Spleen (tissue), 11 donors: Measurements from ENCODE around the gene HDAC9. TPM values are rescaled to one million over a fixed set of nuclear protein-coding genes. Genes with fewer than 3 reads are reported as not detected.

Experiments
- DNase-seq: peaks from one replicate; pipeline ENCODE4 v3.0.0-alpha.2; 2020
- H3K27ac ChIP-seq, 8 donors: fragments of 200-600 bp; sonication (generic) in 7 of 8; 1 replicate in 4 of 8; 2 replicates in 4 of 8; pipeline versions ENCODE4 v1.5.0 to v1.8.0; 2016 to 2021; ENCODE audit warnings: inconsistent platforms in 4 of 8, mild to moderate bottlenecking in 4 of 8, moderate library complexity in 1 of 8
- H3K27me3 ChIP-seq, 7 donors: fragments of 200-600 bp; sonication (generic) in 6 of 7; replicated peaks in 1 of 7; 1 replicate in 4 of 7; 2 replicates in 3 of 7; pipeline versions ENCODE4 v1.5.0 to v1.8.0; 2016 to 2021; ENCODE audit warnings: inconsistent platforms in 3 of 7, mild to moderate bottlenecking in 1 of 7
- H3K36me3 ChIP-seq, 6 donors: fragments of 200-600 bp; sonication (generic) in 5 of 6; 1 replicate in 4 of 6; 2 replicates in 2 of 6; pipeline versions ENCODE4 v1.5.0 to v1.8.0; 2016 to 2021; ENCODE audit warnings: inconsistent platforms in 2 of 6
- H3K4me1 ChIP-seq, 6 donors: fragments of 200-600 bp; sonication (generic) in 5 of 6; 1 replicate in 3 of 6; 2 replicates in 3 of 6; pipeline versions ENCODE4 v1.5.0 to v1.8.0; 2016 to 2021; ENCODE audit warnings: inconsistent platforms in 3 of 6
- H3K4me3 ChIP-seq, 8 donors: fragments of 200-600 bp; sonication (generic) in 7 of 8; 1 replicate in 4 of 8; 2 replicates in 4 of 8; pipeline versions ENCODE4 v1.5.0 to v1.8.0; 2016 to 2021; ENCODE audit warnings: inconsistent platforms in 4 of 8, mild to moderate bottlenecking in 4 of 8, moderate library complexity in 2 of 8
- H3K9me3 ChIP-seq, 8 donors: fragments of 200-600 bp; sonication (generic) in 7 of 8; 1 replicate in 4 of 8; 2 replicates in 4 of 8; pipeline versions ENCODE4 v1.5.0 to v1.8.0; 2016 to 2021; ENCODE audit warnings: inconsistent platforms in 4 of 8
- POLR2A ChIP-seq, 3 donors: fragments of 450-650 bp; IDR thresholded peaks; one replicate each; pipeline ENCODE4 v1.5.1; 2017; ENCODE audit warnings: antibody characterized with exemption in 3 of 3, mild to moderate bottlenecking in 1 of 3
- POLR2AphosphoS5 ChIP-seq, 3 donors: sonication (generic); formaldehyde crosslinking; IDR thresholded peaks; one replicate each; pipeline ENCODE4 v1.5.1; 2017; ENCODE audit warnings: antibody characterized with exemption in 3 of 3
- WGBS, 5 donors: extraction: QIAGEN DNeasy Blood & Tissue Kit in 3 of 5; methylation state at CpG; one replicate each; pipeline versions ENCODE4 v1.1.5 to v1.1.7; 2013 to 2018; 5-methylcytosine and 5-hydroxymethylcytosine counted together
- intact Hi-C: fragments of 100-400 bp; cut with DNase I; formaldehyde crosslinking; loops from one replicate; pipeline ENCODE4 v1.15.0; 2023; ENCODE audit warnings: low total_unique reads
- polyA plus RNA-seq, 3 donors: library from polyadenylated mRNA; stranded (reverse); fragments of 200-250 nt; gene quantifications; one replicate each; pipeline ENCODE4 v1.2.1, GENCODE V29; 2013
- total RNA-seq, 7 donors: library from RNA; depleted of rRNA in 3 of 7; stranded (reverse); fragments of >200 nt in 3 of 7; fragmentation: NEBNext Ultra II Directional in 4 of 7; extraction: Animal tissue kit (Norgen Biotek cat#: 25700) in 4 of 7; gene quantifications; one replicate each; pipeline versions ENCODE4 v1.1.0 to v1.2.1, GENCODE V29; 2016 to 2021
- TF ChIP-seq, protein P1 (sequence below), 11 experiments: fragments of 200-600 bp in 7 of 11; fragments of 450-650 bp in 4 of 11; sonication (generic) in 4 of 11; IDR thresholded peaks in 8 of 11; conservative IDR thresholded peaks in 3 of 11; 1 replicate in 7 of 11; 2 replicates in 4 of 11; pipeline versions ENCODE4 v1.4.0 to v1.8.0; 2016 to 2021; ENCODE audit warnings: antibody characterized with exemption in 11 of 11, inconsistent platforms in 4 of 11, mild to moderate bottlenecking in 1 of 11
- donor health status: healthy with polysubstance abuse.
- donor health status: DM: no; HTN: no; CAD: no; lungs with moderate emphysema.
- donor health status: DM: no; HTN: no; CAD: no.
- donor health status: Bipolar disorder and iron deficiency.
- donor health status: healthy.
- donor health status: DM: no; HTN: no; CAD: no.
- donor health status: DM: yes; HTN: yes; CAD: no.

The HDAC9 gene
- total and polyA plus RNA-seq, 10 donors: 15.9 to 100 (median 66.1) TPM

DNA sequence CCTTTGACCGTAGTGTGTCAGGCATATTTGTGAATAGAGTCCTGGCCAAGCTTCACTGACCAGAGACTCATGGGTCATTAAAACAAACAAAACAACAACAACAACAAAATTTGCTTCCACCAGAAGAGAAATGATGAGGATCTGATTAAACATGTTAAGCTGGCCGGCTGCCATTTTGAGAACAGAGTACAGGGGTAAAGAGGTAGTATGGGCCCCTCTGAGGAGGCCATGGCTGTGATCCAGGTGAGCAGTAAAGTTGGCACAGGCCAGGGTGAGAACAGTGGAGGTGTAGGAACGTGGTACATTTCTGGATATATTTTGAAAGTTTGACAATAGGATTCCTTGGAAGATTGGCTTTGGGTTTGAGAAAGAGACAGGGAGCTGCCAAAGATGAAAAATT is 369.4 kb downstream of the HDAC9 start:
- H3K36me3 ChIP-seq: no peaks in the 10 kb centered on the region
- WGBS, 5 donors: 81 to 94% (median 86%) methylated on average over 3 of the region's 3 CpGs
- intact Hi-C loops: no loop called here

DNA sequence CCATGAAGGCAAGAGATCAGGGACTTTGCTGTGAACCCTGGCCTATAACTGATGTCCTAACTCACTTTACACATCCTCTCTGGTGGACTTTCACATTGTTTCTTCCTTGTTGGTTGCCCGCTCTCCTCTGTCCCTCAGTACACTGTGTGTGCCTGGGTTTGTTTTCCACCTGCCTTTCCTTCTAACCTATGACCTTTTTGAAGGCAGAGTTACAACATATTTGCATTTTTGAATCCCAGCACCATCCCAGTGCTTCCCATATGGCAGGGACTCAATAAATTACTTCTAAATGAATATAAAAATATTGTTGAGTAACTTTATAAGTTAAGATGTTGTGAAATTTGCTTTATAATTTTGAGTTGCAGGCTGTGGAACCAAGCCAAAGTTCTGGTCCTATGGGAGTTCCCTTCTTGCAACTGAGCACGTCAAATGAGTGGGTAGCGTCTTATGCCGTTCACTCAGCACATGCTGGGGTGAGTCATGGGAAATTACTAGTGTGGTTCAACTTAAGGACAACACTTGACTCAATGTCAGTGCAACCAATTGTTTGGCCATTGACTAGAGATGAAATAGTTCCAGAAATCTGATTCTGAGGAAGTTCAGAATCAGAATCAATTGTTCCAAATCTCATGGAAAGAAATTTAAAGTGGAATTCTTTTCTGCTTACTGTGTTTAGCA is 370.9 kb downstream of the HDAC9 start:
- intact Hi-C loops: no loop called here
- H3K36me3 ChIP-seq: no peaks in the 10 kb centered on the region
- WGBS, 5 donors: 46 to 63% (median 57%) methylated on average over 4 of the region's 4 CpGs
- H3K4me1 ChIP-seq: no peaks in the 10 kb centered on the region
- no peak for DNase-seq
- H3K4me3 ChIP-seq: no peak overlapping the region
- H3K9me3 ChIP-seq: peaks cover 0 to 10% (median 1%) of the 10 kb centered on the region in 8 donors
- no peak overlapping the region for H3K27ac ChIP-seq
- no peaks in the 10 kb centered on the region for H3K27me3 ChIP-seq
- TF ChIP-seq POLR2AphosphoS5 (IDR thresholded peaks at IDR 0.05): no peak
- TF ChIP-seq, protein P1, sequence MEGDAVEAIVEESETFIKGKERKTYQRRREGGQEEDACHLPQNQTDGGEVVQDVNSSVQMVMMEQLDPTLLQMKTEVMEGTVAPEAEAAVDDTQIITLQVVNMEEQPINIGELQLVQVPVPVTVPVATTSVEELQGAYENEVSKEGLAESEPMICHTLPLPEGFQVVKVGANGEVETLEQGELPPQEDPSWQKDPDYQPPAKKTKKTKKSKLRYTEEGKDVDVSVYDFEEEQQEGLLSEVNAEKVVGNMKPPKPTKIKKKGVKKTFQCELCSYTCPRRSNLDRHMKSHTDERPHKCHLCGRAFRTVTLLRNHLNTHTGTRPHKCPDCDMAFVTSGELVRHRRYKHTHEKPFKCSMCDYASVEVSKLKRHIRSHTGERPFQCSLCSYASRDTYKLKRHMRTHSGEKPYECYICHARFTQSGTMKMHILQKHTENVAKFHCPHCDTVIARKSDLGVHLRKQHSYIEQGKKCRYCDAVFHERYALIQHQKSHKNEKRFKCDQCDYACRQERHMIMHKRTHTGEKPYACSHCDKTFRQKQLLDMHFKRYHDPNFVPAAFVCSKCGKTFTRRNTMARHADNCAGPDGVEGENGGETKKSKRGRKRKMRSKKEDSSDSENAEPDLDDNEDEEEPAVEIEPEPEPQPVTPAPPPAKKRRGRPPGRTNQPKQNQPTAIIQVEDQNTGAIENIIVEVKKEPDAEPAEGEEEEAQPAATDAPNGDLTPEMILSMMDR (IDR thresholded peaks at IDR 0.05 in 8 of 11, conservative IDR thresholded peaks at IDR 0.05 in 3 of 11): no peak
- no peak for TF ChIP-seq POLR2A (IDR thresholded peaks at IDR 0.05)

More for the DNA sequence above, 369.4 kb downstream of the HDAC9 start:
- Histone ChIP-seq H3K4me1 (no peaks in the 10 kb centered on the region), H3K9me3 (peaks cover 0 to 10% (median 1%) of the 10 kb centered on the region in 8 donors), H3K27me3 (no peaks in the 10 kb centered on the region), H3K4me3 (no peak overlapping the region), H3K27ac (no peak overlapping the region)
- TF ChIP-seq POLR2AphosphoS5 (IDR thresholded peaks at IDR 0.05): no peak
- TF ChIP-seq, protein P1 (IDR thresholded peaks at IDR 0.05 in 8 of 11, conservative IDR thresholded peaks at IDR 0.05 in 3 of 11): no peak
- no peak for TF ChIP-seq POLR2A (IDR thresholded peaks at IDR 0.05)
- DNase-seq: no peak

DNA sequence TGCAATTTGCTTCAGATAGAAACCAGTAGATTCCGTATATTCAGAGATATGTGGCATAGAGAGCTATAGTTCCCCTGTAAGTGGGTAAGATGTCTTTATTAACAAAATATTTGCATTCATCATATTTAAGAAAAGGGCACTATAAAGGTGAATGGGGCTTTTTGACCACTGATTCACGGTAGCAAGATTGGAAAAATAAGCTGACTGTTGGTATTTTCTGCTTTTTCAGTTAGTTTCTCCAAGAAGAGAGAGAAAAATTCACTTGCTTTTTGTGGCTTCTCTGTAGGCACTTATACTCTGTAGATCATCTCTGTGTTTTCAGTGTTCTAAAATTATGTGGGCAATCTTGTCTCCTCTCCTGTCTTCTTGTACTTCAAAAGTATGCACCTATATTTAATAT is 376.8 kb downstream of the HDAC9 start:
- peaks cover 0 to 10% (median 1%) of the 10 kb centered on the region in 8 donors for H3K9me3 ChIP-seq
- no peaks in the 10 kb centered on the region for H3K27me3 ChIP-seq
- TF ChIP-seq, protein P1 (IDR thresholded peaks at IDR 0.05 in 8 of 11, conservative IDR thresholded peaks at IDR 0.05 in 3 of 11): no peak
- TF ChIP-seq POLR2A (IDR thresholded peaks at IDR 0.05) (no peak), POLR2AphosphoS5 (IDR thresholded peaks at IDR 0.05) (no peak)
- no peak overlapping the region for H3K4me3 ChIP-seq
- intact Hi-C loops: no loop called here
- H3K36me3 ChIP-seq: no peaks in the 10 kb centered on the region
- no peak for DNase-seq
- WGBS, 5 donors: 83 to 92% (median 86%) methylated on average over 2 of the region's 2 CpGs
- H3K4me1 ChIP-seq: no peaks in the 10 kb centered on the region
- H3K27ac ChIP-seq: no peak overlapping the region

DNA sequence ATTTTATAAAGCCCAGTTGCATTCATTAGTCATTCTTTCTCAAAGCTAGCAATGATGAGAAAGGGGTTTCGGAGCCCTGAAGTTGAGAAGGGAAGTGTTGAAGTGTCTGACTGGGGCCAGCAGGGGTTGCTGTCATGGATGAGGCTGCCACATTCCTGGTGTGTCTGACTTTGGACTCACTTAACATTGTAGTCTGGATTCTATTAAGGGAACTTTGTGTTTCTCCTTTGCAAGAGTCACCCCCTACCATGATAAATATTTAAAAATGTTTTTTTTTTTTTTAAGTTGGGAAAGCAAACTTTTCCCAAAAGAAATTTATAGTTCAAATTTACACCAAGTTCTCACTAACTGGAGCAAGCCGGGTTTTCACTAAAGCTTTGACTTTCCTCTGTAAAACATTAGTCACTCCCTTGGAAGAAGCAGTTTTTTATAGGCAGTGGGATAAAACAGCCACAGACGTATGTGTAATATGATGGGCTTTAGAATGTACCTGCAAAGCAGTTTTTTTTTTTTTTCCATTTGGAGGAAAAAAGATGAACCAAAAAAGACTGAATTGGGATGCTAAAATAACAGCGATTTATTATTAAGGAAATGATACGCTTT is 378.3 kb downstream of the HDAC9 start:
- no peak for DNase-seq
- TF ChIP-seq POLR2AphosphoS5 (IDR thresholded peaks at IDR 0.05): no peak
- no peak for TF ChIP-seq POLR2A (IDR thresholded peaks at IDR 0.05)
- TF ChIP-seq, protein P1 (IDR thresholded peaks at IDR 0.05 in 8 of 11, conservative IDR thresholded peaks at IDR 0.05 in 3 of 11): no peak
- WGBS, 5 donors: 85 to 95% (median 93%) methylated on average over 5 of the region's 5 CpGs
- Histone ChIP-seq H3K4me1 (no peaks in the 10 kb centered on the region), H3K9me3 (peaks cover 0 to 12% (median 0%) of the 10 kb centered on the region in 8 donors), H3K36me3 (no peaks in the 10 kb centered on the region), H3K4me3 (no peak overlapping the region), H3K27ac (no peak overlapping the region), H3K27me3 (no peaks in the 10 kb centered on the region)
- intact Hi-C loops: no loop called here
